ENCODE data around the gene CAMK1D.
A peak's percentile ranks its signal among the peaks of the same experiment; 100 is the strongest.

Gene CAMK1D

GRCh38 chr10:12445701-12446334, 96.5 kb downstream of the CAMK1D start (continued):
- TF ChIP-seq HIC1 (tag by site-specific recombination; IDR thresholded peaks at IDR 0.05) (peak; percentile 82), ZNF518A (tag by site-specific recombination; conservative IDR thresholded peaks at IDR 0.05; ENCODE audit: low read depth) (no peak), ZNF529 (tag by site-specific recombination; IDR thresholded peaks at IDR 0.05; ENCODE audit: insufficient replicate concordance) (no peak), ZNF248 (tag by site-specific recombination; IDR thresholded peaks at IDR 0.05) (no peak), ZNF555 (tag by site-specific recombination; conservative IDR thresholded peaks at IDR 0.05) (no peak), ZNF214 (tag by site-specific recombination; IDR thresholded peaks at IDR 0.05; ENCODE audit: borderline replicate concordance) (no peak), ELK4 (IDR thresholded peaks at IDR 0.05; ENCODE audit: borderline replicate concordance, low read depth, low read length) (no peak), ZBTB48 (tag by site-specific recombination; IDR thresholded peaks at IDR 0.05) (no peak), ZNF157 (tag by site-specific recombination; IDR thresholded peaks at IDR 0.05) (no peak), ZBTB49 (tag by site-specific recombination; IDR thresholded peaks at IDR 0.05; ENCODE audit: low read depth) (no peak), HOXD13 (CRISPR knock-in tag; IDR thresholded peaks at IDR 0.05; ENCODE audit: borderline replicate concordance) (peak; percentile 85), ZBTB8A (tag by site-specific recombination; IDR thresholded peaks at IDR 0.05) (0 out of 2 replicates have a peak, but pooled peaks have one; percentile 32), ZNF132 (tag by site-specific recombination; IDR thresholded peaks at IDR 0.05; ENCODE audit: borderline replicate concordance) (no peak), ZNF24 (tag by site-specific recombination; IDR thresholded peaks at IDR 0.05) (peak; percentile 56; the same call in 1 of the 2 replicates), GLIS1 (tag by site-specific recombination; IDR thresholded peaks at IDR 0.05) (no peak), ZNF155 (tag by site-specific recombination; IDR thresholded peaks at IDR 0.05) (no peak), KLF10 (tag by site-specific recombination; IDR thresholded peaks at IDR 0.05) (peak; percentile 85), ZNF76 (tag by site-specific recombination; IDR thresholded peaks at IDR 0.05; ENCODE audit: borderline replicate concordance, low read depth) (no peak), REPIN1 (tag by site-specific recombination; IDR thresholded peaks at IDR 0.05; ENCODE audit: low read depth) (no peak), ZNF837 (tag by site-specific recombination; IDR thresholded peaks at IDR 0.05) (no peak), ZSCAN5A (tag by site-specific recombination; IDR thresholded peaks at IDR 0.05) (no peak), ZNF426 (tag by site-specific recombination; IDR thresholded peaks at IDR 0.05) (0 out of 2 replicates have a peak, but pooled peaks have one; percentile 9), EGR2 (tag by site-specific recombination; IDR thresholded peaks at IDR 0.05; ENCODE audit: low read depth) (no peak), ZNF366 (tag by site-specific recombination; conservative IDR thresholded peaks at IDR 0.05) (peak; percentile 87), BCL6B (tag by site-specific recombination; IDR thresholded peaks at IDR 0.05) (peak; percentile 57; the same call in 1 of the 2 replicates), ZNF19 (tag by site-specific recombination; IDR thresholded peaks at IDR 0.05; ENCODE audit: low read depth) (no peak)

Data from HEK293 (cell line).